AG04450 (cell line): ENCODE data around the gene SMAD3. TPM values are rescaled to one million over a fixed set of nuclear protein-coding genes. Genes with fewer than 3 reads are reported as not detected.

Source experiments
- CTCF ChIA-PET: fragments of 300-600, 350-600 bp; formaldehyde crosslinking; extraction: SDS; loops from one replicate; lab custom pipeline; 2022; ENCODE audit warnings: antibody characterized with exemption, inconsistent platforms; lab: Charles Lee
- POLR2A ChIA-PET: fragments of 350-600 bp; formaldehyde crosslinking; extraction: SDS; loops from one replicate; lab custom pipeline; 2021; ENCODE audit warnings: antibody characterized with exemption, inconsistent platforms; lab: Yijun Ruan, JAX
- DNase-seq: peaks from one replicate; pipeline ENCODE4 v3.0.0-alpha.2; 2011; ENCODE audit warnings: low read depth, low spot score
- H3K27ac ChIP-seq: one replicate; pipeline ENCODE4 v1.5.1; 2012; ENCODE audit warnings: low read depth, low read length, control low read depth
- H3K27me3 ChIP-seq: one replicate; pipeline ENCODE4 v1.6.0; 2012; ENCODE audit warnings: low read length; ENCODE audit not compliant: control insufficient read depth, insufficient read depth
- H3K4me3 ChIP-seq: 2 replicates; pipeline ENCODE4 v1.5.1; 2011; ENCODE audit warnings: mild to moderate bottlenecking, low read depth, low read length, control low read depth
- H3K9me3 ChIP-seq: 2 replicates; pipeline ENCODE4 v1.5.1; 2012; ENCODE audit warnings: low read length; ENCODE audit not compliant: control insufficient read depth, insufficient read depth
- CTCF ChIP-seq: IDR thresholded peaks from 2 replicates; pipeline ENCODE4 v1.5.1; 2011; ENCODE audit warnings: low read depth, low read length, control low read depth, inconsistent platforms
- polyA plus RNA-seq: library from polyadenylated mRNA; depleted of rRNA; stranded (reverse); fragments of >200 nt; gene quantifications from 2 replicates; pipeline ENCODE4 v1.2.3, GENCODE V29; 2011

The SMAD3 gene
- polyA plus RNA-seq, 1 experiment, result 115 TPM

- Histone ChIP-seq H3K4me3 (no peak overlapping the region), H3K9me3 (no peaks in the 10 kb centered on the region), H3K27ac (no peak overlapping the region), H3K27me3 (no peaks in the 10 kb centered on the region)
- no peak for DNase-seq
- TF ChIP-seq CTCF, result no peak
- ChIA-PET POLR2A (no interaction called here), CTCF (no interaction called here)
Observed at GRCh38 chr15:67212684-67213367, 147.4 kb downstream of the SMAD3 start.

GRCh38 chr15:67215102-67215501, 149.7 kb downstream of the SMAD3 start:
- CTCF ChIA-PET, result no interaction called here
- Histone ChIP-seq H3K4me3 (no peak overlapping the region), H3K9me3 (no peaks in the 10 kb centered on the region), H3K27ac (no peak overlapping the region), H3K27me3 (no peaks in the 10 kb centered on the region)
- no peak for DNase-seq
- TF ChIP-seq CTCF, result no peak
- POLR2A ChIA-PET, result interaction anchor here (0.7 kb wide), 1 partner anchor 21 kb away, joined by 3 read pairs; no protein-coding TSS in a partner anchor

- no peak for TF ChIP-seq CTCF
- Histone ChIP-seq H3K27me3 (no peaks in the 10 kb centered on the region), H3K9me3 (no peaks in the 10 kb centered on the region), H3K27ac (no peak overlapping the region), H3K4me3 (no peak overlapping the region)
- DNase-seq, result no peak
- POLR2A ChIA-PET, result no interaction called here
- CTCF ChIA-PET, result no interaction called here
Observed at GRCh38 chr15:67216859-67217258, 151.5 kb downstream of the SMAD3 start.

GRCh38 chr15:67218428-67218827, 153.0 kb downstream of the SMAD3 start:
- no peak for TF ChIP-seq CTCF
- no peaks in the 10 kb centered on the region for H3K9me3 ChIP-seq
- no peak for DNase-seq
- ChIA-PET CTCF (no interaction called here), POLR2A (no interaction called here)
- no peak overlapping the region for H3K4me3 ChIP-seq
- H3K27me3 ChIP-seq, result no peaks in the 10 kb centered on the region
- no peak overlapping the region for H3K27ac ChIP-seq

GRCh38 chr15:67219288-67219687, 153.9 kb downstream of the SMAD3 start:
- Histone ChIP-seq H3K4me3 (no peak overlapping the region), H3K27ac (no peak overlapping the region), H3K27me3 (no peaks in the 10 kb centered on the region), H3K9me3 (no peaks in the 10 kb centered on the region)
- POLR2A ChIA-PET, result no interaction called here
- no peak for DNase-seq
- no peak for TF ChIP-seq CTCF
- CTCF ChIA-PET, result no interaction called here
